Esophagus muscularis mucosa (tissue), 4 donors: ENCODE data around the gene MAX. TPM values are rescaled to one million over a fixed set of nuclear protein-coding genes. Genes with fewer than 3 reads are reported as not detected.

Experiments used
- DNase-seq: peaks from one replicate; pipeline ENCODE4 v3.0.0-alpha.2; 2017; ENCODE audit errors: extremely low spot score
- H3K27ac ChIP-seq, 4 donors: fragments of 200-600 bp; sonication (generic); replicated peaks in 1 of 4; 1 replicate in 3 of 4; 2 replicates in 1 of 4; pipeline ENCODE4 v1.5.1; 2016 to 2019; ENCODE audit warnings: mild to moderate bottlenecking in 1 of 4
- H3K27me3 ChIP-seq, 4 donors: fragments of 200-600 bp; sonication (generic); one replicate each; pipeline versions ENCODE4 v1.5.1 to v1.6.0; 2016 to 2019
- H3K36me3 ChIP-seq, 4 donors: fragments of 200-600 bp; sonication (generic); one replicate each; pipeline ENCODE4 v1.5.1; 2016 to 2019
- H3K4me1 ChIP-seq, 4 donors: fragments of 200-600 bp; sonication (generic); one replicate each; pipeline ENCODE4 v1.5.1; 2016 to 2019
- H3K4me3 ChIP-seq, 4 donors: fragments of 200-600 bp; sonication (generic); 1 replicate in 2 of 4; 2 replicates in 2 of 4; pipeline ENCODE4 v1.5.1; 2016 to 2019; ENCODE audit warnings: mild to moderate bottlenecking in 4 of 4, moderate library complexity in 1 of 4
- H3K9me3 ChIP-seq, 4 donors: fragments of 200-600 bp; sonication (generic); 1 replicate in 3 of 4; 2 replicates in 1 of 4; pipeline ENCODE4 v1.5.1; 2016 to 2019
- CTCF ChIP-seq, 3 experiments: fragments of 200-600 bp in 2 of 3; fragments of 450-650 bp in 1 of 3; sonication (generic) in 2 of 3; IDR thresholded peaks; one replicate each; pipeline ENCODE4 v1.5.1; 2017 to 2019; ENCODE audit warnings: antibody characterized with exemption in 3 of 3, mild to moderate bottlenecking in 2 of 3, moderate library complexity in 1 of 3
- EP300 ChIP-seq: sonication (generic); formaldehyde crosslinking; IDR thresholded peaks from one replicate; pipeline ENCODE4 v1.6.1; 2017; ENCODE audit warnings: antibody characterized with exemption
- POLR2A ChIP-seq: fragments of 450-650 bp; IDR thresholded peaks from one replicate; pipeline ENCODE4 v1.6.1; 2017; ENCODE audit warnings: antibody characterized with exemption, moderate library complexity, mild to moderate bottlenecking, low read depth
- POLR2AphosphoS5 ChIP-seq, 2 donors: sonication (generic); formaldehyde crosslinking; IDR thresholded peaks; one replicate each; pipeline ENCODE4 v1.6.1; 2017; ENCODE audit warnings: antibody characterized with exemption in 2 of 2
- WGBS: methylation state at CpG from one replicate; pipeline ENCODE4 v1.1.5; 2018; 5-methylcytosine and 5-hydroxymethylcytosine counted together
- intact Hi-C: fragments of 100-400 bp; cut with DNase I; formaldehyde crosslinking; loops from one replicate; pipeline ENCODE4 v1.15.1; 2023
- total RNA-seq, 4 donors: library from RNA; depleted of rRNA; stranded (reverse); fragments of >200 nt; gene quantifications; one replicate each; pipeline versions ENCODE4 v1.1.0 to v1.2.1, GENCODE V29; 2016

The MAX gene
- total RNA-seq = 10 to 100 TPM; 69.3 to 88.0 (median 77.4) TPM

- TF ChIP-seq POLR2A (peak; percentile 57), EP300 (no peak), POLR2AphosphoS5 (IDR thresholded peaks at IDR 0.05) (peak; percentile 89 to 93), CTCF (IDR thresholded peaks at IDR 0.05) (no peak)
- Histone ChIP-seq H3K36me3 (peaks cover 0 to 11% (median 0%) of the 10 kb centered on the region in 4 donors), H3K27me3 (no peaks in the 10 kb centered on the region), H3K4me1 (peaks cover 41 to 49% (median 46%) of the 10 kb centered on the region in 4 donors), H3K27ac (peak within 1 kb of the TSS; percentile 89 to 94 (median 92)), H3K4me3 (peak within 1 kb of the TSS; percentile 92 to 98 (median 94)), H3K9me3 (no peaks in the 10 kb centered on the region)
- WGBS = 3% methylated on average over 22 of the region's 61 CpGs
- intact Hi-C loops = loop anchor here (5.0 kb wide), 1 partner anchor 115 kb away; the partner anchor contains the start of gene FNTB
- DNase-seq = peak; percentile 99
Measured at GRCh38 chr14:65102441-65103149, at the start of gene MAX. Gene MAX, minus strand, starts transcription at chr14:65102517. Its CDS starts 178 bp downstream, at chr14:65102339.

- H3K9me3 ChIP-seq = no peaks in the 10 kb centered on the region
- no peaks in the 10 kb centered on the region for H3K27me3 ChIP-seq
- DNase-seq = no peak
- WGBS = 90% methylated on average over 6 of the region's 6 CpGs
- intact Hi-C loops = no loop called here
- no peak overlapping the region for H3K27ac ChIP-seq
- no peak overlapping the region for H3K4me3 ChIP-seq
- H3K4me1 ChIP-seq = peaks cover 0 to 3% (median 1%) of the 10 kb centered on the region in 4 donors
- H3K36me3 ChIP-seq = no peaks in the 10 kb centered on the region
- no peak for TF ChIP-seq POLR2AphosphoS5 (IDR thresholded peaks at IDR 0.05)
Measured at GRCh38 chr14:65151609-65151956, 49.3 kb upstream of the MAX start.

GRCh38 chr14:65150898-65151608 is 48.7 kb upstream of the MAX start:
- intact Hi-C loops = no loop called here

GRCh38 chr14:65149116-65149515 is 46.8 kb upstream of the MAX start:
- intact Hi-C loops = no loop called here
- H3K4me1 ChIP-seq = no peaks in the 10 kb centered on the region
- no peak for DNase-seq
- H3K27me3 ChIP-seq = peaks cover 0 to 9% (median 0%) of the 10 kb centered on the region in 4 donors
- no peaks in the 10 kb centered on the region for H3K9me3 ChIP-seq
- 97% methylated on average over 4 of the region's 4 CpGs for WGBS
- no peaks in the 10 kb centered on the region for H3K36me3 ChIP-seq
- TF ChIP-seq EP300 = no peak
- no peak for TF ChIP-seq POLR2A
- no peak for TF ChIP-seq CTCF (IDR thresholded peaks at IDR 0.05)
- TF ChIP-seq POLR2AphosphoS5 (IDR thresholded peaks at IDR 0.05) = no peak
- no peak overlapping the region for H3K27ac ChIP-seq
- no peak overlapping the region for H3K4me3 ChIP-seq

More at GRCh38 chr14:65150898-65151608, 48.7 kb upstream of the MAX start:
- Histone ChIP-seq H3K4me3 (no peak overlapping the region), H3K27me3 (no peaks in the 10 kb centered on the region), H3K9me3 (no peaks in the 10 kb centered on the region), H3K36me3 (no peaks in the 10 kb centered on the region), H3K4me1 (no peaks in the 10 kb centered on the region), H3K27ac (no peak overlapping the region)
- 85% methylated on average over 8 of the region's 8 CpGs for WGBS
- DNase-seq = no peak
- TF ChIP-seq EP300 = no peak

- Histone ChIP-seq H3K27ac (no peak overlapping the region), H3K4me3 (no peak overlapping the region), H3K4me1 (no peaks in the 10 kb centered on the region), H3K9me3 (no peaks in the 10 kb centered on the region), H3K36me3 (no peaks in the 10 kb centered on the region), H3K27me3 (peaks cover 0 to 18% (median 0%) of the 10 kb centered on the region in 4 donors)
- TF ChIP-seq POLR2A (no peak), POLR2AphosphoS5 (IDR thresholded peaks at IDR 0.05) (no peak), EP300 (no peak), CTCF (IDR thresholded peaks at IDR 0.05) (no peak)
- no peak for DNase-seq
- 83% methylated on average over 8 of the region's 8 CpGs for WGBS
- intact Hi-C loops = no loop called here
Measured at GRCh38 chr14:65144170-65144569, 41.9 kb upstream of the MAX start.
